ENCODE data around the gene FABP3. TPM values are rescaled to one million over a fixed set of nuclear protein-coding genes. Genes with fewer than 3 reads are reported as not detected.

The FABP3 gene
- total and polyA plus RNA-seq, 2 of the 8 experiments (the other 6 are each of a cell fraction or from before 2014, with no cell fraction given): 34.8 to 43.9 TPM

DNA sequence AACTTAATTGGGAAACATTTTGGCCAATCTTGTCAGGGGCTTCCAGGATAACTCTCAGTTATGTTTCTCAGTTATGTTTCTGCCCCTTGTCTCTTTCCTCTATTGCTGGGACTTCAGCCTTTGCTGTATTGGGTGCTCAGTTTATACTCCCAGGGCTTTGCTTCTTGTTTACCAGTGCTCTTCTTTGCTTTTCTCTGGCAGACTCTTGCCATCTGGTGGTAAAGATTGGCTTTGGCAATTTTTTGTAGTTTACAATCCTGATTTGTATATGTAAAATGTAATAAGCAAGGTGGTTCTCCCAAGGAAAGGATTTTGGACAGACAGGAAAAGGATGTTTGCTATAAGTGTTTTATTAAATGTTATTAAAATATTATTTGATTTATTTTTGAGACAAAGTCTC is 37.9 kb downstream of the FABP3 start:
- H3K56ac ChIP-seq (replicated peaks; ENCODE audit: insufficient read length, low read depth, low read length): no peak overlapping the region
- DNase-seq (ENCODE audit: low read depth in 1 of 2, low spot score in 2 of 2): no peak
- POLR2A ChIA-PET (ENCODE audit: partially characterized antibody): interaction anchor here (1.0 kb wide), 1 partner anchor 151 kb away, joined by 3 read pairs; no protein-coding TSS in a partner anchor
- no peak overlapping the region for H4K8ac ChIP-seq (ENCODE audit: extremely low read depth, insufficient read depth, low read length)
- H4K91ac ChIP-seq (replicated peaks; ENCODE audit: insufficient read length, low read length): no peak overlapping the region
- no peaks in the 10 kb centered on the region for H3K27me3 ChIP-seq (replicated peaks in 1 of 4; ENCODE audit: control insufficient read depth in 3 of 4, extremely low read depth in 1 of 4, insufficient read depth in 3 of 4, low read length in 3 of 4)
- no peak overlapping the region for H3K23ac ChIP-seq (ENCODE audit: insufficient read length)
- H3K14ac ChIP-seq (ENCODE audit: insufficient read length): no peak overlapping the region
- no peak overlapping the region for H3K9ac ChIP-seq (replicated peaks in 1 of 4; ENCODE audit: extremely low read depth in 1 of 4, low read depth in 3 of 4, low read length in 3 of 4)
- no peak overlapping the region for H3K4me2 ChIP-seq (ENCODE audit: insufficient read depth in 1 of 2, low read depth in 2 of 2, low read length in 2 of 2)
- no peak overlapping the region for H4K5ac ChIP-seq (ENCODE audit: insufficient read length, low read depth, low read length)
- no peak overlapping the region for H2AK5ac ChIP-seq (ENCODE audit: low read depth, low read length)
- H2BK120ac ChIP-seq (replicated peaks; ENCODE audit: low read depth, low read length): no peak overlapping the region
- H2BK12ac ChIP-seq (ENCODE audit: low read depth, low read length): no peak overlapping the region
- H3K9me3 ChIP-seq (ENCODE audit: insufficient read depth in 2 of 2, low read depth in 1 of 2, low read length in 1 of 2): no peaks in the 10 kb centered on the region
- no peak overlapping the region for H3K4ac ChIP-seq (replicated peaks; ENCODE audit: insufficient read length, low read depth, low read length)
- H3K27ac ChIP-seq (ENCODE audit: low read depth, low read length): no peak overlapping the region
- no peaks in the 10 kb centered on the region for H4K20me1 ChIP-seq (replicated peaks in 1 of 2; ENCODE audit: control insufficient read depth in 1 of 2, insufficient read depth in 2 of 2, low read length in 2 of 2)
- H3K4me1 ChIP-seq (replicated peaks in 1 of 4; ENCODE audit: control insufficient read depth in 3 of 4, insufficient read depth in 4 of 4, low read length in 3 of 4): no peaks in the 10 kb centered on the region
- H3K4me3 ChIP-seq (ENCODE audit: extremely low read depth in 1 of 4, insufficient read depth in 2 of 4, low read depth in 3 of 4, low read length in 4 of 4): no peak overlapping the region
- no peak for TF ChIP-seq NRF1 (IDR thresholded peaks at IDR 0.05; ENCODE audit: low read depth, low read length)
- TF ChIP-seq, protein P1, sequence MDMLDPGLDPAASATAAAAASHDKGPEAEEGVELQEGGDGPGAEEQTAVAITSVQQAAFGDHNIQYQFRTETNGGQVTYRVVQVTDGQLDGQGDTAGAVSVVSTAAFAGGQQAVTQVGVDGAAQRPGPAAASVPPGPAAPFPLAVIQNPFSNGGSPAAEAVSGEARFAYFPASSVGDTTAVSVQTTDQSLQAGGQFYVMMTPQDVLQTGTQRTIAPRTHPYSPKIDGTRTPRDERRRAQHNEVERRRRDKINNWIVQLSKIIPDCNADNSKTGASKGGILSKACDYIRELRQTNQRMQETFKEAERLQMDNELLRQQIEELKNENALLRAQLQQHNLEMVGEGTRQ (IDR thresholded peaks at IDR 0.05; ENCODE audit: low read length): no peak
- TF ChIP-seq, protein P2, sequence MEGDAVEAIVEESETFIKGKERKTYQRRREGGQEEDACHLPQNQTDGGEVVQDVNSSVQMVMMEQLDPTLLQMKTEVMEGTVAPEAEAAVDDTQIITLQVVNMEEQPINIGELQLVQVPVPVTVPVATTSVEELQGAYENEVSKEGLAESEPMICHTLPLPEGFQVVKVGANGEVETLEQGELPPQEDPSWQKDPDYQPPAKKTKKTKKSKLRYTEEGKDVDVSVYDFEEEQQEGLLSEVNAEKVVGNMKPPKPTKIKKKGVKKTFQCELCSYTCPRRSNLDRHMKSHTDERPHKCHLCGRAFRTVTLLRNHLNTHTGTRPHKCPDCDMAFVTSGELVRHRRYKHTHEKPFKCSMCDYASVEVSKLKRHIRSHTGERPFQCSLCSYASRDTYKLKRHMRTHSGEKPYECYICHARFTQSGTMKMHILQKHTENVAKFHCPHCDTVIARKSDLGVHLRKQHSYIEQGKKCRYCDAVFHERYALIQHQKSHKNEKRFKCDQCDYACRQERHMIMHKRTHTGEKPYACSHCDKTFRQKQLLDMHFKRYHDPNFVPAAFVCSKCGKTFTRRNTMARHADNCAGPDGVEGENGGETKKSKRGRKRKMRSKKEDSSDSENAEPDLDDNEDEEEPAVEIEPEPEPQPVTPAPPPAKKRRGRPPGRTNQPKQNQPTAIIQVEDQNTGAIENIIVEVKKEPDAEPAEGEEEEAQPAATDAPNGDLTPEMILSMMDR (IDR thresholded peaks at IDR 0.05; ENCODE audit: control extremely low read depth in 1 of 3, insufficient read depth in 1 of 3, low read depth in 1 of 3, low read length in 3 of 3): peak in 2 of 3 experiments; percentile 44 to 51; a peak in 3 of 4 replicates
- TF ChIP-seq RAD21 (IDR thresholded peaks at IDR 0.05 in 1 of 2, conservative IDR thresholded peaks at IDR 0.05 in 1 of 2; ENCODE audit: low read depth in 2 of 2, low read length in 2 of 2): peak; percentile 62 to 69
- no peak overlapping the region for H2AFZ ChIP-seq (ENCODE audit: low read length)
- H3K79me2 ChIP-seq (ENCODE audit: control insufficient read depth in 1 of 2, insufficient read depth in 2 of 2, low read length in 2 of 2): no peaks in the 10 kb centered on the region
- H3K18ac ChIP-seq (ENCODE audit: extremely low read depth, low read length): no peak overlapping the region
- H2BK20ac ChIP-seq (ENCODE audit: low read length): no peak overlapping the region
- CTCF ChIA-PET (ENCODE audit: partially characterized antibody): interaction anchor here (0.8 to 1.8 kb wide), 6 partner anchors 9 to 151 kb away, joined by 3 to 24 read pairs (median 4); no protein-coding TSS in a partner anchor
- H3K23me2 ChIP-seq (ENCODE audit: low read depth, low read length): no peaks in the 10 kb centered on the region; the same call in 1 of the 2 replicates
- peak; percentile 70 for FAIRE-seq
- no peaks in the 10 kb centered on the region for H3K79me1 ChIP-seq (ENCODE audit: low read depth, low read length)
- H3K36me3 ChIP-seq (ENCODE audit: control insufficient read depth in 2 of 4, insufficient read depth in 4 of 4, low read length in 3 of 4): peaks cover 0 to 6% (median 3%) of the 10 kb centered on the region in 4 experiments; a peak in 5 of 8 replicates
- H2BK15ac ChIP-seq (ENCODE audit: low read length): no peak overlapping the region
- no peak overlapping the region for H2BK5ac ChIP-seq (ENCODE audit: low read depth, low read length)

All from H1 (cell line).